Right lobe of liver (tissue), 6 donors: ENCODE measurements around the gene OSBPL3. TPM values are rescaled to one million over a fixed set of nuclear protein-coding genes. Genes with fewer than 3 reads are reported as not detected.

Experiments
- ATAC-seq, 4 donors: fragments of 200-7000 bp; cut with Tn5 transposase; one replicate each; pipeline ENCODE4 v1.9.1; 2020; ENCODE audit warnings: mild to moderate bottlenecking in 4 of 4, moderate library complexity in 4 of 4
- DNase-seq, 3 donors: peaks; one replicate each; pipeline ENCODE4 v3.0.0-alpha.2; 2020
- H3K27ac ChIP-seq, 3 donors: fragments of 200-600 bp; one replicate each; pipeline ENCODE4 v1.8.0; 2022
- H3K27me3 ChIP-seq, 2 donors: fragments of 200-600 bp; one replicate each; pipeline ENCODE4 v1.8.0; 2022
- H3K36me3 ChIP-seq, 4 donors: fragments of 200-600 bp; sonication (generic) in 1 of 4; one replicate each; pipeline versions ENCODE4 v1.5.1 to v1.8.0; 2017 to 2022; ENCODE audit warnings: control low read depth in 1 of 4
- H3K4me1 ChIP-seq, 4 donors: fragments of 200-600 bp; sonication (generic) in 1 of 4; one replicate each; pipeline versions ENCODE4 v1.5.1 to v1.8.0; 2017 to 2022; ENCODE audit warnings: control low read depth in 1 of 4
- H3K4me3 ChIP-seq, 3 donors: fragments of 200-600 bp; one replicate each; pipeline ENCODE4 v1.8.0; 2022
- H3K9me3 ChIP-seq, 4 donors: fragments of 200-600 bp; sonication (generic) in 1 of 4; one replicate each; pipeline versions ENCODE4 v1.5.1 to v1.8.0; 2017 to 2022; ENCODE audit warnings: control low read depth in 1 of 4
- CTCF ChIP-seq, 4 donors: fragments of 200-600 bp in 3 of 4; fragments of 450-650 bp in 1 of 4; IDR thresholded peaks; one replicate each; pipeline versions ENCODE4 v1.5.1 to v1.8.0; 2016 to 2022; ENCODE audit warnings: antibody characterized with exemption in 4 of 4, mild to moderate bottlenecking in 2 of 4
- POLR2A ChIP-seq: fragments of 450-650 bp; IDR thresholded peaks from one replicate; pipeline ENCODE4 v1.6.1; 2017; ENCODE audit warnings: antibody characterized with exemption, mild to moderate bottlenecking
- WGBS: methylation state at CpG from one replicate; pipeline ENCODE4 v1.1.6; 2018; ENCODE audit warnings: low coverage, low lambda C conversion rate; ENCODE audit not compliant: insufficient coverage; ENCODE audit errors: missing lambda C conversion rate; 5-methylcytosine and 5-hydroxymethylcytosine counted together
- intact Hi-C, 2 donors: fragments of 100-400 bp; cut with DNase I; formaldehyde crosslinking; loops; one replicate each; pipeline versions ENCODE4 v1.11.2 to v1.14.1; 2022
- total RNA-seq, 6 experiments: library from RNA; depleted of rRNA in 2 of 6; stranded (reverse); fragments of >200 nt in 2 of 6; fragmentation: NEBNext Ultra II Directional in 3 of 6; extraction: Animal tissue kit (Norgen Biotek cat#: 25700) in 3 of 6; gene quantifications; one replicate each; pipeline versions ENCODE4 v1.1.0 to v1.2.4, GENCODE V29; 2016 to 2023
- donor health status: DM: no; HTN: yes; CAD: no.
- donor health status: DM: no; HTN: no; CAD: no.
- donor health status: DM: no; HTN: no; CAD: no.
- donor health status: DM: no; HTN: yes; CAD: no.
- donor health status: DM: no; HTN: yes; CAD: no.

OSBPL3 gene
- total RNA-seq, 6 experiments from 2014 or later = 0.70 to 8.2 (median 2.4) TPM

DNA sequence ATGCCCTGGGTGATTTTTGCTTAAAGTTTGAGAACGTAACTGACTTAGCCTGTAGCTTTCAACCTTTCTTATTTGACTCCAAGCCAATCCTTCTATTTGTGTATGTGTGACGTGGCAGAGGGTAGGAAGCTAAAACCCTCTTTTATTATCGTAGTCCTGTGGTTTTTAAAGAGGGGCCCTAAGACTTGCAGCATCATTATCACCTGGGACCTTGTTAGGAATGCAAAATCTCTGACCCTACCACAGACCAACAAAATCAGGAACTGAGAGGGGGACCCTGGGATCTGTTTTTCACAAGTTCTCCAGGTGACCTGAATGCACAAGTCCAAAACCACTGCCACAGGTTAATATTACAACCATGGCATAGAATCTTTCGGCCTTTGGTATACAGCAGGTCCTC lies 80.1 kb downstream of the OSBPL3 start:
- H3K27me3 ChIP-seq = no peaks in the 10 kb centered on the region
- no peak overlapping the region for H3K27ac ChIP-seq
- no peaks in the 10 kb centered on the region for H3K4me1 ChIP-seq
- no peak for TF ChIP-seq POLR2A
- TF ChIP-seq CTCF (IDR thresholded peaks at IDR 0.05) = no peak
- H3K9me3 ChIP-seq = no peaks in the 10 kb centered on the region
- DNase-seq (no peak), ATAC-seq (no peak)
- intact Hi-C loops = no loop called here
- H3K4me3 ChIP-seq = no peak overlapping the region
- WGBS = 66% methylated on average over 4 of the region's 4 CpGs
- H3K36me3 ChIP-seq = no peaks in the 10 kb centered on the region

DNA sequence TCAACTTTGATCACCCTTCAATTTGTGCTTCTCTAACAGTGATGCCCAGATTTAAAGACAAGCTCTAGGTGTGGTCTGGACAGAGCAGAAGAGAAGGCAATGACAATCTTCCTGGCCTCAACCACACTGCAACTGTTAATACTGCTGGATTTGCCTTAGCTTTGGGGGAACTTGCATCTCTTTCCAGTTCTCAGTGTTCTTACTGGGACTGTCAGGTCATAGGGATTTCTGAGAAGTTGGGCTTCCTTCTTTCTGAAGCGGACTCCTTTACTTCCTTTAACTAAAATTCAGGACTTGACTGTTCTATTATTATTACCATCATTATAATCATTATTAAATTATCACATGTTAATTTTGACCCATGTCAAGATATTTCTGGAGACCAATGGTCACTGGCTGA lies 80.8 kb downstream of the OSBPL3 start:
- TF ChIP-seq CTCF (IDR thresholded peaks at IDR 0.05) = no peak
- Histone ChIP-seq H3K27ac (no peak overlapping the region), H3K9me3 (no peaks in the 10 kb centered on the region), H3K4me1 (no peaks in the 10 kb centered on the region), H3K36me3 (no peaks in the 10 kb centered on the region), H3K27me3 (no peaks in the 10 kb centered on the region), H3K4me3 (no peak overlapping the region)
- no peak for DNase-seq
- 60% methylated on average over 1 of the region's 1 CpG for WGBS
- intact Hi-C loops = no loop called here
- peak in 1 of 4 donors; percentile 21 for ATAC-seq

DNA sequence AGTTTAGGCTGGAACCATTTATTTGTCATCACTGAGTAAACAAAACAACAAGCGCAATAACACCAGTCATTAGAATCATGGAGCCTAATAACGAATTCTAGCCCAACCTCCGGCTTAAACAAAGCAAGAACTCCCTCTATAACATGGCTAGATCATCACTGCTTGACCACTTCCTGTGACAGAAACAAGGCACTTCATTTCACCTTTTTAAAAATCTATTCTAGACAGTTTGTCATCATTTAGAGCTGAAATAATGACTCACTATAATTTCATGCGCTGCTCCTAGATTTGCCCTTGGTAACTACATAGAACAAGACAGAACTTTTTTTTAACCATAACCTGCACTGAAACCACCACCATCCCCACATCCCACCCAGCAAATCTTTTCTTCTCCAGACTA lies 81.3 kb downstream of the OSBPL3 start:
- no peak overlapping the region for H3K27ac ChIP-seq
- DNase-seq (no peak), ATAC-seq (no peak)
- TF ChIP-seq POLR2A = no peak
- TF ChIP-seq CTCF (IDR thresholded peaks at IDR 0.05) = no peak
- WGBS = 74% methylated on average over 4 of the region's 4 CpGs
- H3K4me3 ChIP-seq = no peak overlapping the region
- H3K36me3 ChIP-seq = no peaks in the 10 kb centered on the region
- H3K9me3 ChIP-seq = no peaks in the 10 kb centered on the region
- intact Hi-C loops = no loop called here
- no peaks in the 10 kb centered on the region for H3K4me1 ChIP-seq
- no peaks in the 10 kb centered on the region for H3K27me3 ChIP-seq

- intact Hi-C loops = no loop called here
- Histone ChIP-seq H3K36me3 (no peaks in the 10 kb centered on the region), H3K27ac (no peak overlapping the region), H3K4me1 (no peaks in the 10 kb centered on the region), H3K9me3 (no peaks in the 10 kb centered on the region), H3K4me3 (no peak overlapping the region), H3K27me3 (no peaks in the 10 kb centered on the region)
- DNase-seq (no peak), ATAC-seq (peak in 1 of 4 donors; percentile 40)
- no peak for TF ChIP-seq POLR2A
- TF ChIP-seq CTCF (IDR thresholded peaks at IDR 0.05) = no peak
- WGBS = 48% methylated on average over 4 of the region's 4 CpGs
These were observed 83.9 kb downstream of the OSBPL3 start for GRCh38 chr7:24896031-24896501.
